ENCODE results near the gene HNRNPUL2. TPM values are rescaled to one million over a fixed set of nuclear protein-coding genes. Genes with fewer than 3 reads are reported as not detected.

HNRNPUL2 gene
- total RNA-seq, 2 experiments from 2014 or later: 67.9 to 72.5 TPM

- peak overlapping the region; percentile 38 for H3K27ac Mint-ChIP-seq
- no peak overlapping the region for H3K4me3 Mint-ChIP-seq
- no peaks in the 10 kb centered on the region for H3K27me3 Mint-ChIP-seq
- peaks cover 55% of the 10 kb centered on the region for H3K4me1 Mint-ChIP-seq
- no peak for ATAC-seq (ENCODE audit: low read depth)
- POLR2A ChIA-PET: no interaction called here
- no peak for DNase-seq
- no peaks in the 10 kb centered on the region for H3K9me3 Mint-ChIP-seq
- peaks cover 54% of the 10 kb centered on the region for H3K36me3 Mint-ChIP-seq
Measured at GRCh38 chr11:62721994-62722393, 5.3 kb downstream of the HNRNPUL2 start.

GRCh38 chr11:62719302-62719978 lies 7.8 kb downstream of the HNRNPUL2 start:
- POLR2A ChIA-PET: interaction anchor here (0.7 to 1.8 kb wide), 4 partner anchors 8 to 51 kb away, joined by 3 to 6 read pairs (median 4); partner anchors contain the start of genes HNRNPUL2, TTC9C and ZBTB3
- no peak for ATAC-seq (ENCODE audit: low read depth)
- Mint-ChIP-seq H3K27ac (no peak overlapping the region), H3K4me1 (peaks cover 58% of the 10 kb centered on the region), H3K27me3 (no peaks in the 10 kb centered on the region), H3K4me3 (no peak overlapping the region), H3K36me3 (peaks cover 55% of the 10 kb centered on the region), H3K9me3 (no peaks in the 10 kb centered on the region)
- DNase-seq: no peak

- Mint-ChIP-seq H3K9me3 (no peaks in the 10 kb centered on the region), H3K27me3 (no peaks in the 10 kb centered on the region), H3K36me3 (peaks cover 51% of the 10 kb centered on the region), H3K27ac (peak overlapping the region; percentile 45), H3K4me1 (peaks cover 59% of the 10 kb centered on the region), H3K4me3 (no peak overlapping the region)
- ATAC-seq (ENCODE audit: low read depth) (no peak), DNase-seq (peak; percentile 8)
- POLR2A ChIA-PET: interaction anchor here (1.2 to 2.6 kb wide), 3 partner anchors 10 to 124 kb away, joined by 3 to 14 read pairs (median 5); partner anchors contain the start of genes HNRNPUL2, TTC9C and ZBTB3
Measured at GRCh38 chr11:62716816-62717215, 10.4 kb downstream of the HNRNPUL2 start.

- Mint-ChIP-seq H3K27me3 (no peaks in the 10 kb centered on the region), H3K27ac (no peak overlapping the region), H3K9me3 (no peaks in the 10 kb centered on the region), H3K4me3 (no peak overlapping the region), H3K36me3 (peaks cover 47% of the 10 kb centered on the region), H3K4me1 (peaks cover 57% of the 10 kb centered on the region)
- DNase-seq: no peak
- no peak for ATAC-seq (ENCODE audit: low read depth)
- POLR2A ChIA-PET: interaction anchor here (0.5 to 2.6 kb wide), 5 partner anchors 11 to 124 kb away, joined by 3 to 14 read pairs (median 3); partner anchors contain the start of genes EML3, HNRNPUL2, ROM1 and TTC9C
Measured at GRCh38 chr11:62716206-62716605, 11.1 kb downstream of the HNRNPUL2 start.

GRCh38 chr11:62715150-62716130 lies 11.8 kb downstream of the HNRNPUL2 start:
- POLR2A ChIA-PET: interaction anchor here (0.5 to 2.6 kb wide), 4 partner anchors 12 to 102 kb away, joined by 3 to 14 read pairs (median 4); partner anchors contain the start of genes EML3, HNRNPUL2, ROM1 and TTC9C
- Mint-ChIP-seq H3K4me3 (no peak overlapping the region), H3K9me3 (no peaks in the 10 kb centered on the region), H3K27me3 (no peaks in the 10 kb centered on the region), H3K27ac (no peak overlapping the region), H3K36me3 (peaks cover 48% of the 10 kb centered on the region), H3K4me1 (peaks cover 56% of the 10 kb centered on the region)
- ATAC-seq (ENCODE audit: low read depth) (no peak), DNase-seq (peak; percentile 9)

GRCh38 chr11:62713343-62713742 lies 13.9 kb downstream of the HNRNPUL2 start:
- peaks cover 66% of the 10 kb centered on the region for H3K4me1 Mint-ChIP-seq
- no peak for ATAC-seq (ENCODE audit: low read depth)
- H3K27ac Mint-ChIP-seq: peak overlapping the region; percentile 84
- H3K27me3 Mint-ChIP-seq: no peaks in the 10 kb centered on the region
- peak overlapping the region; percentile 28 for H3K4me3 Mint-ChIP-seq
- H3K36me3 Mint-ChIP-seq: peaks cover 43% of the 10 kb centered on the region
- POLR2A ChIA-PET: interaction anchor here (0.6 to 1.3 kb wide), 5 partner anchors 13 to 128 kb away, joined by 3 to 6 read pairs (median 5); partner anchors contain the start of genes HNRNPUL2 and ZBTB3
- peak; percentile 10 for DNase-seq
- no peaks in the 10 kb centered on the region for H3K9me3 Mint-ChIP-seq

GRCh38 chr11:62712861-62713260 lies 14.4 kb downstream of the HNRNPUL2 start:
- ATAC-seq (ENCODE audit: low read depth): no peak
- POLR2A ChIA-PET: interaction anchor here (0.6 to 8.3 kb wide), 5 partner anchors 13 to 144 kb away, joined by 3 to 107 read pairs (median 4); partner anchors contain the start of genes HNRNPUL2, POLR2G and TTC9C
- Mint-ChIP-seq H3K4me1 (peaks cover 66% of the 10 kb centered on the region), H3K9me3 (no peaks in the 10 kb centered on the region), H3K4me3 (peak overlapping the region; percentile 14), H3K27me3 (no peaks in the 10 kb centered on the region), H3K27ac (peak overlapping the region; percentile 84), H3K36me3 (peaks cover 39% of the 10 kb centered on the region)
- no peak for DNase-seq

- Mint-ChIP-seq H3K4me3 (no peak overlapping the region), H3K9me3 (no peaks in the 10 kb centered on the region), H3K36me3 (peaks cover 37% of the 10 kb centered on the region), H3K27me3 (no peaks in the 10 kb centered on the region), H3K27ac (peak overlapping the region; percentile 84), H3K4me1 (peaks cover 63% of the 10 kb centered on the region)
- POLR2A ChIA-PET: interaction anchor here (0.6 to 8.3 kb wide), 6 partner anchors 14 to 1526 kb away, joined by 3 to 107 read pairs (median 4); partner anchors contain the start of genes HNRNPUL2, INTS5, POLR2G and TTC9C
- no peak for ATAC-seq (ENCODE audit: low read depth)
- no peak for DNase-seq
Measured at GRCh38 chr11:62712276-62712812, 14.9 kb downstream of the HNRNPUL2 start.

- H3K4me3 Mint-ChIP-seq: peak overlapping the region; percentile 91
- H3K27me3 Mint-ChIP-seq: no peaks in the 10 kb centered on the region
- ATAC-seq (ENCODE audit: low read depth) (no peak), DNase-seq (no peak)
- peaks cover 63% of the 10 kb centered on the region for H3K4me1 Mint-ChIP-seq
- H3K27ac Mint-ChIP-seq: peak overlapping the region; percentile 98
- no peaks in the 10 kb centered on the region for H3K9me3 Mint-ChIP-seq
- peaks cover 27% of the 10 kb centered on the region for H3K36me3 Mint-ChIP-seq
- POLR2A ChIA-PET: interaction anchor here (0.7 to 8.3 kb wide), 24 partner anchors 10 to 171 kb away, joined by 3 to 107 read pairs (median 6); partner anchors contain the start of genes C11orf98, CSKMT, EEF1G and GANAB
Measured at GRCh38 chr11:62710001-62710345, 17.3 kb downstream of the HNRNPUL2 start.

- Mint-ChIP-seq H3K4me1 (peaks cover 61% of the 10 kb centered on the region), H3K27ac (peak overlapping the region; percentile 98), H3K4me3 (peak overlapping the region; percentile 91), H3K36me3 (peaks cover 23% of the 10 kb centered on the region), H3K9me3 (no peaks in the 10 kb centered on the region), H3K27me3 (no peaks in the 10 kb centered on the region)
- DNase-seq (peak; percentile 87), ATAC-seq (ENCODE audit: low read depth) (peak; percentile 81)
- POLR2A ChIA-PET: interaction anchor here (0.6 to 8.3 kb wide), 37 partner anchors 8 to 280 kb away, joined by 3 to 107 read pairs (median 5); partner anchors contain the start of genes C11orf98, CSKMT, EEF1G and GANAB
Measured at GRCh38 chr11:62709247-62710000, 17.8 kb downstream of the HNRNPUL2 start.

- peak; percentile 43 for ATAC-seq (ENCODE audit: low read depth)
- H3K27me3 Mint-ChIP-seq: no peaks in the 10 kb centered on the region
- peaks cover 55% of the 10 kb centered on the region for H3K4me1 Mint-ChIP-seq
- H3K36me3 Mint-ChIP-seq: peaks cover 19% of the 10 kb centered on the region
- POLR2A ChIA-PET: interaction anchor here (0.6 to 8.3 kb wide), 34 partner anchors 8 to 280 kb away, joined by 3 to 107 read pairs (median 5); partner anchors contain the start of genes C11orf98, CSKMT, EEF1G and GANAB
- peak overlapping the region; percentile 91 for H3K4me3 Mint-ChIP-seq
- DNase-seq: peak; percentile 67
- no peaks in the 10 kb centered on the region for H3K9me3 Mint-ChIP-seq
- H3K27ac Mint-ChIP-seq: peak overlapping the region; percentile 98
Measured at GRCh38 chr11:62708793-62709192, 18.5 kb downstream of the HNRNPUL2 start.

- Mint-ChIP-seq H3K27me3 (no peaks in the 10 kb centered on the region), H3K36me3 (peaks cover 15% of the 10 kb centered on the region), H3K4me3 (peak overlapping the region; percentile 91), H3K4me1 (peaks cover 51% of the 10 kb centered on the region), H3K9me3 (no peaks in the 10 kb centered on the region), H3K27ac (peak overlapping the region; percentile 98)
- POLR2A ChIA-PET: interaction anchor here (0.6 to 8.3 kb wide), 28 partner anchors 7 to 279 kb away, joined by 3 to 107 read pairs (median 6); partner anchors contain the start of genes C11orf98, CSKMT, EEF1G and GANAB
- no peak for DNase-seq
- no peak for ATAC-seq (ENCODE audit: low read depth)
Measured at GRCh38 chr11:62708392-62708791, 18.9 kb downstream of the HNRNPUL2 start.

All from activated naive CD8-positive, alpha-beta T cell treated with anti-CD3 and anti-CD28 coated beads, Interleukin-2, amount 10 ng/mL, durations not matched to agents 7 days and 5 days (primary cell).